Fibroblast of skin of left quadriceps (primary cell): Measurements from ENCODE around the gene CNTD1.
"Not testable (repeated sequence)": the region's sequence is repeated elsewhere in the genome, so short reads cannot be mapped to it uniquely, and the experiment has no call there.

Source experiments
- DNase-seq, 2 experiments: peaks; one replicate each; pipeline ENCODE4 v3.0.0-alpha.2; 2013; ENCODE audit warnings: low read depth in 2 of 2

CNTD1 gene

DNA sequence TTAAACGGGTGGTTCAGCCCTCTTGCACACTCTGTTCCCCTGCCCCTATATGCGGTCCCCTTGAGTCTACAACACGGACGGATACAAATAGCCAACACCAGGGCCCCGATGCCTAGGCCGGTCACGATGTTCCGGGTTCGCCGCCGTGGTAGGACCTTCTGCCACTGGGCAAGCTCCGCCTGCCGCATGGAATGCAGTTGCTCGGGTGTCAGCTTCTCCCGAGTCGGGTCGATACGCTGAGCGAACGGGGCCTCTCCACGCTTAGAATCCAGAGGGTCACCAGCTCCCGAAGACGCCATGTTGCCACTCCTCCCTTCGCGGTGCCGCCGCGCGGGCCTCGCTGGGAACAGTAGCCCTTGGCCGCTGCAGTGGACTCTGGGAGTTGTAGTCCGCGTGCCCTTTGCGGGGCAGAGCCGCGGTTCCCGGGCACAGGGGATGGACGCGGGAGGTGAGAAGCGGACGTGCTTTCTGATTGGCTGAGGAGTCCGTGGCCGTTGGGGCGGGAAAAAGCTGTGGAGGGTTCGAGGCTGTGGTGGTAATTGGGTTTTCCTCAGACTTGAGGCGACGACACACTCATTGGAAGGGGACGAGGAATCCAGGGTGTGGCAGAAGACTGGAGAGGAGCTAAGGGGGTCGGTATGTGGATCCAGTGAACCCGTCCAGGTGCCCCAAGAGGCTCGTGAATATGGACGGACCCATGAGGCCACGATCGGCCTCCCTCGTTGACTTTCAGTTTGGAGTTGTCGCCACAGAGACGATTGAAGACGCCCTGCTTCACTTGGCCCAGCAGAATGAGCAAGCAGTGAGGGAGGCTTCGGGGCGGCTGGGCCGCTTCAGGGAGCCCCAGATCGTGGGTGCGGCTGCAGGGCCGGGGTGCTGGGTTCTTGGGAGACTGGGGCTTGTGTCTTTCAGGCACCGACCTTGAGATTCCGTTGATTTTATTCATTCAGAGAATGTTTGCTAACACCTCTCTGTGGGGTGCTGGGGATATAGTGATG, at the start of gene CNTD1, which contains the start of gene COA3:
CNTD1 (plus strand) TSS at position 479 of the 998 bp plus-strand sequence; CDS start at position 686, 207 bp downstream.
COA3 (minus strand) TSS at position 322 of the 998 bp plus-strand sequence; CDS start at position 299, 23 bp downstream.
- peak; percentile 69 to 71 for DNase-seq

DNA sequence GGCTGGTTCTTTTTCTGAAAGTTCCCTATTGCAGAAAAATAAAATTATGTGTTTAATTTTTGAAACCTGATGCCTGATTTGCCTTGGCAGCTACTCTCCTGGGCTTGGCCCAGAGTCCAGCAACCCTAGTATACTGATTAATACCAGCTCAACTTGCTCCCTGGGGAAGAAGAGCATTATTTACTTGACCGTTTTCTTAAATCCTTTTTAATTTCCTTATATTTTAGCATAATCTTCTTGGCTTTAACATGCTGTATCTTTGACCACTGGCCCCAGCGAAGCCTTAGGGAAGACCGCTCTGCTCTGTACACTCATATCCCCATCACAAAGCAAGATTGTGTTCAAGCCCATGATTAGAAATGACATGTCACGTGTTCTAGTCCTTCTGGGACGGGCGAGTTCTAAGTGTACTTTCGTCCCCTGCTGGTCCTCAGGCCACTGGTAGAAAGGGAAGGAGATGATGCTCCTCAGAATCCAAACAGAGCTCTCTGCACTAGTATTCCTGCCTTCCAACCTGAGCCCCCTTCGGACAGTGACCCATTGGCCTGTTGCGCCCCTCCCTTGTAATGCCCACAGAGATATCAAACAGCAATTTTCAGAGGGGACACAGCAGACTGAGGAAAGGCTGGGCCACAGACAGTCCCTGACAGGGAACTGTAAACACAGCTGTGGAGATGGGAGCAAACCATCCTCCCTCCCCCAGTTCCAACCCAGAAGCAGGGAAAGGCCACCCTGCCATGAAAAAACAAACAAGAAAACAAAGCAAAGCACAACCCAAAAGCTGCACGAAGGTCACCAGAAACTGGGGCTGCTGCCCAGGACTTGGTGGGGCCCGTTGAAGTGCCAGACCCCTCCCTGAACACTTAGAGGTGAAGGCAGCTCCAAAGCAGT, 49.5 kb upstream of the CNTD1 start:
- DNase-seq: no peak

- no peak for DNase-seq
Observed at GRCh38 chr17:42750739-42751344, 47.8 kb upstream of the CNTD1 start.

DNA sequence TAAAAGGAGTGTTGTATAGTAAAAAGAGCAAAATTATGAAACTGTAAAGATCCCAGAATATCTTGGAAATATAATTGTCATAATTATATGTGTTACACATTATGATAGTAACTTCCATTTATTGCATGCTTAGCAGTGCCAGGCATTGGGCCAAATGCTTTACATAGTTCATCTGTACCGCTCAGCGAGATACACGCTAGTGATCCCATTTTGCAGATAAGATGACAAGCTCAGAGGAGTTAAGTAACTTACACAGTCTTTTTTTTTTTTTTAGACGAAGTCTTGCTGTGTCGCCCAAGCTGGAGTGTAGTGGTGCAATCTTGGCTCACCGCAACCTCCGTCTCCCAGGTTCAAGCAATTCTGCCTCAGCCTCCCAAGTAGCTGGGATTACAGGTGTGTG, 47.0 kb upstream of the CNTD1 start:
- DNase-seq: no peak

GRCh38 chr17:42754782-42755181, 43.9 kb upstream of the CNTD1 start:
- no peak for DNase-seq

DNA sequence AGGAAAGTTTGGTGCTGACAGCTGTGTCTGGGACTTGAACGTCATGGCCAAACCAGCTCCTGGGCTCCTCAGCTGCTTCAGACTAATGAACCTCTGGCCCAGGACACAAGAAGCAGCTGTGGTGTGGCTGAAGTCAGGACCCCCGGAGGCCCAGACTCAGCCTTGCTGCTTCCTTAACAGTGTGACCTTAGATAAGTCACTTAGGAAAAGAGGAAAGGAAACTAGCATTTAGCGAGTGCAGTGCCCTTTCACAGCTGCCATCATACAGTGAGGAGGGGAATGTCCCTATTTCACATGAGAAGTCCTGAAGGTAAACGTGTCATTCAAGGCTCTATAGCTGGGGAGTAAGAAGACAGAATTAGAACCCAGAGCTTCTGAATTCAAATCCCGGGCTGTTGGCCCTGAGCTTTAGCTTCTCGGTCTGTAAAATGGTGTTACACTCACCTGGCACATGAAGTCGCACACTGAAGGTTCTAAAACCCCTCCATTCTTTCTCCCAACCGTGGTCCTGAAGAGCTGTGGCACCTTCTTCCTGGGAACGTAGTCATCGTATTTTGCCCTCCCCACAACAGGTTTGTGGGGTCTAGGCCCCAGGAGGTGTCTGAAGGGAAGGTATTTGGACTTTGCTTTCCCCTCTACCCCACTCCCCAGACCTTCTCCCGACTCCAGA, 38.5 kb upstream of the CNTD1 start:
- no peak for DNase-seq

- no peak for DNase-seq
Observed at GRCh38 chr17:42760652-42761581, 37.7 kb upstream of the CNTD1 start, which contains the start of gene RAMP2. RAMP2 (plus strand) TSS chr17:42761227; CDS start chr17:42761262, 35 bp downstream.

DNA sequence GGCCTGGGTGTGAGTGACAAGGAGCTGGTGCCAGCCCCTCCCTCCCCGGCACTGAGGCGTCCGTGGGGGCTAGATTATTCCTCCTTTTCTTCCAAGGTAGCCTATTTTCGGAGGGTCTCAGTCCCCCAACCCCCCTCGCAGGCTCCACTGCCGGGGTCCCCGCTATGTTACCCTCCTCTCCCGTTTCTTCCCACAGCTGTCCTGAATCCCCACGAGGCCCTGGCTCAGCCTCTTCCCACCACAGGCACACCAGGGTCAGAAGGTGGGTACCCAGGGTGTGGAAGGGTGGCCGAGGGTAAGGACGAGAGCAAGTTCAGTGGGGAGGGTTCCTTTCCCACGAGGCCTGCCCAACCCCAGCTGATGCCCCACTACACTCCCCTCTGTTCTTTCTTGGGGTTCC, 37.0 kb upstream of the CNTD1 start:
- no peak for DNase-seq

GRCh38 chr17:42766124-42766523, 32.5 kb upstream of the CNTD1 start:
- no peak for DNase-seq

DNA sequence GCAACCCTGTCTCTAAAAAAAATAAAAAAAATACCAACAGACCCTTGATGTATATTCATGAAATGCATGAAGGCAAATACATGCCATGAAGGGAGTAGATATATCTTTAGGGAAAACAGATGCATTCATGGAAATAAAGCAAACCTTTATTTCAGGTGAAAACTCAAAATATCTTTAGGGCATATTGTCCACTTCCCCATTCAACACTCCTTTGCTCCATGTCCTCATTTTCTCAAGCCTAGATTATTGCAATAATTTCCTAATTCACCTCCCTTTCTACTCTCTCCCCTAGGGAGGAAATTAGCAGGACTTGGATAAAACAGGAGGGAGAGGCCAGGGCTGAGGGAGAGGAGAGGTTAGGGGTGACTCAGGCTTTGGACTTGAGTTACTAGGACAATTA, 31.1 kb upstream of the CNTD1 start:
- no peak for DNase-seq

DNA sequence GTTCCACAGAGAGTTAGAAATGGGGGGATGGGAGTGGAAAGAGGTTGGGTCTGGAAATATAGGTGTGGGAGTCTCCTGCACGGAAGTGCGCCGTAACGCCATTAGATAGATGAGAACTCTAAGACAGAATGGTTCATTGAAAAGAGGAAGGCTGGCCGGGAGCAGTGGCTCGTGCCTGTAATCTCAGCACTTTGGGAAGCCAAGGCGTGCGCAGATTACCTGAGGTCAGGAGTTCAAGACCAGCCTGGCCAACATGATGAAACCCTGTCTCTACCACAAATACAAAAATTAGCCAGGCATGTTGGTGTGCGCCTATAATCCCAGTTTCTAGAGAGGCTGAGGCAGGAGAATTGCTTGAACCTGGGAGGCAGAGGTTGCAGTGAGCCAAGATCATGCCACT, 30.7 kb upstream of the CNTD1 start:
- DNase-seq: not testable (repeated sequence)

DNA sequence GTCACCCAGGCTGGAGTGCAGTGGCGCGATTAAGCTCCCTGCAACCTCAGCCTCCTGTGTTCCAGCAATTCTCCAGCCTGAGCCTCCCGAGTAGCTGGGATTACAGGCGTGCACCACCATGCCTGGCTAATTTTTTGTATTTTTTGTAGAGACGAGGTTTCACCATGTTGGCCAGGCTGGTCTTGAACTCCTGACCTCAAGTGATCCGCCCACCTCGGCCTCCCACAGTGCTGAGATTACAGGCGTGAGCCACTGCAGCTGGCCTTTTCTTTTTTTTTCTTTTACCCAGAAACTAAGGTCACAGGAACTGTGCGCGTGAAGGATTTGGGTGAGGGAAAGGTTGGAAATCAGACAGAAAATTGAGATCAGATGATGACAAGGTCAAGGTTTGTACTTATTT, 28.7 kb upstream of the CNTD1 start:
- not testable (repeated sequence) for DNase-seq

- no peak for DNase-seq
Observed at GRCh38 chr17:42772945-42773289, 25.7 kb upstream of the CNTD1 start.

DNA sequence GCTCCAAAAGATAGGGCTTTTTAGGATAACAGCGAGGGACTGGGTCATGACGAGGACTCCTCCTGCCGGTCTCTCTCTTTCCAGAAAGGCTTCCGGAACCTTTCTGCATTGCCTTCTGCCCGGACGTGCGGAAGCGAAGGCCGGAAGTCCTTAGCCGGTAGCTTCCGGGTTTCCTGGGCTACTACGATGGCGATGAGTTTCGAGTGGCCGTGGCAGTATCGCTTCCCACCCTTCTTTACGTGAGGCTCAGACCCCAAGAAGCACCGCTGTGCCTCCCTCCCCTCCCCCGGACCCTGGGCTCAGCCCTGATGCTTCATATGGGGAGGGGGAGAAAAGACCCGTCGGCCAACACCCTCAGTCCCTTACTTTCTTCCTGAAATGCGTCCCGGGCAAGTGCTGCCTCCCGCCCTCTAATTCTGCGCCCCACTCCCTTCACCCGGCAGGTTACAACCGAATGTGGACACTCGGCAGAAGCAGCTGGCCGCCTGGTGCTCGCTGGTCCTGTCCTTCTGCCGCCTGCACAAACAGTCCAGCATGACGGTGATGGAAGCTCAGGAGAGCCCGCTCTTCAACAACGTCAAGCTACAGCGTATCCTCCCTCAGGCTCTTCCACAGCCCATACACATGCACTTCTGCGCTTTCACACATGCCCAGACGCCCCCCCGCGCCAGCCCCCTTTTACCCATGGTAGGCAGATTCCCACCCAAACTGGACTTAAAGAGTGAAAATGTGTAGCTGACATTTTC, 25.2 kb upstream of the CNTD1 start, which contains the start of gene VPS25:
VPS25 (plus strand) TSS at position 160 of the 746 bp plus-strand sequence; CDS start at position 187, 27 bp downstream.
- DNase-seq: peak; percentile 64 to 68

DNA sequence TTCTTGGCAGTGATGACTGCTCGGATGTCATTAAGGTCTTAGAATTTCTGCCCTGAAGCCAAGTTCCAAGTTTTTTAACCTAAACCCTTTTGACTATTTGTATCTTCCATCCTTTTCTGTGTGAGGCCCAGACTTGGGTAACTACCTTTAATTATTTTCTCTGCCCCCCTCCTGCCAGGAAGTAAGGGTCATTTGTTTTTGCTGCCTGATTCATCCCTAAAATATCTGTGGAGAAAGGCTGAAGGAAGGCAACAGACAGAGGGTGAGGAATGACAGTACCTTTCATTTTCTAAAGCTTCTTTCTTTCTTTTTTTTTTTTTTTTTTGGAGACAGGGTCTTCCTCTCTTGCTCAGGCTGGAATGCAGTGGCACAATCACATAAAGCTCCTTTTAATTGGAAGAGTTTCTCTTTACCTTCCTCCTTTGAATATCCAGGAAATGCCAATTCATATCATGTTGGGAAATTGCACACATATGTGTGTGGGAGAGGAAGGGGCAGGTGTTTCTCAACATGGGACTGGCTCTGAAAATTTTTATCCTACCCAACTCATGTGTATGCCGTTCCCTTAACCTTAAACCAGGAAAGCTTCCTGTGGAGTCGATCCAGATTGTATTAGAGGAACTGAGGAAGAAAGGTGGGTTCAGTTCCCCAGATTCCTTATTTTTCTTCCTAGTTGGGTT, 24.5 kb upstream of the CNTD1 start:
- no peak for DNase-seq

DNA sequence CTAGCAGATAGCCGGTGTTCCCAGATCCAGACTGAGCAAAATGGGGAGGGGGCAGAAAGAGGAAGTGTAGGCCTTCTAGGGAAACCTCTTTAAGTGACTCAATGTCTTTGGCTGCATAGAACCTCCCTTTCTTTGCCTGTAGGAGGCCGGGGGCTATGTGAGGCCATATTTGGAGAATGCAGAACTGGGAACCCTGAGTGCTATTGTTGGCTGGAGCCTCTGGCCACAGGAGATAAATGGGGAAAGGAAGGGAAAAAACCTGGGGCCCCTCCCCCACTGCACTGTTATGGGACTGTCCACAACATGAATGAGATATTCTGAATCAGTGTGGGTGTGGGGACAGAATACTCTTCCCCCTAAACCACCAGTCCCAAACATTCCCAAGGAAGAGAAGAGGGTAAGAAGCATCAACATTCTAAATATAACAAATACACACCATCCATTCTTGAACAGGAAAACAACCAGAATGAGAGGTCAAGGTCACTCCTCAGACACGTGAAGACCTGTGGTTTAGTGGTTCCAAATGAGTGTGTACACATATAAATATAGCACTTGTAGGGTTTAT, 23.0 kb upstream of the CNTD1 start:
- no peak for DNase-seq

DNA sequence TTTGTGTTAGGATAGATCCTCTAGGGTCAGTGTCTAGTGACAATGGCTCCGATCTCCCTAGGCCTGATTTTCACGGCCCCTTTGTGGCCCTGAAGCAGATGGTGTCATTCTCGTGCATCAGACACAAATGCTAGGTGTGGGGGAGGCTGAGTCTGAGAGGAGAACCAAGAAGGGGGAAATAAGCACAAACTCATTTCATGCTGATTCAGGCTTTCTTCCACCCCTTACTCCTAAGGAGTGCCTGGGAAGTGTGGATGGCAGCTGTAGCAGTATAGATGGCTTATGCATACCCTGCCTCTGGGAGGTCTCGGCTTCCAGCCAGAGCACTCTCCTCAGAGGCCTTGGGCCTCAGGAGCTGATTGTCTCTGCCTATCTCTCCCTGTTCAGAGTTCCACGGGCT, 20.1 kb upstream of the CNTD1 start:
- no peak for DNase-seq

- no peak for DNase-seq
Observed at GRCh38 chr17:42779304-42779935, 19.2 kb upstream of the CNTD1 start.
